ENCODE results near the gene PRR15L. TPM values are rescaled to one million over a fixed set of nuclear protein-coding genes. Genes with fewer than 3 reads are reported as not detected.

Gene PRR15L
- total and polyA plus RNA-seq, 2 donors (not counting 1 experiment from before 2014, with no cell fraction given): not detected

- peaks cover 2% of the 10 kb centered on the region for H3K4me1 ChIP-seq (ENCODE audit: control insufficient read depth, extremely low read depth, insufficient read depth, low read length)
Measured at GRCh38 chr17:47992216-47992615, 34.5 kb upstream of the PRR15L start.

GRCh38 chr17:47990962-47991731, 33.5 kb upstream of the PRR15L start:
- no peak overlapping the region for H3K4me2 ChIP-seq (ENCODE audit: extremely low read depth, insufficient read depth, low read length)
- no peaks in the 10 kb centered on the region for H3K79me2 ChIP-seq (ENCODE audit: control insufficient read depth, insufficient read depth, low read length)
- DNase-seq (ENCODE audit: low read depth in 2 of 2): peak in 1 of 2 donors; percentile 32
- H3K27me3 ChIP-seq (ENCODE audit: control insufficient read depth, insufficient read depth, low read length): peaks cover 6% of the 10 kb centered on the region
- no peak overlapping the region for H3K9ac ChIP-seq (ENCODE audit: insufficient read depth, low read length)
- no peaks in the 10 kb centered on the region for H3K9me3 ChIP-seq (ENCODE audit: control insufficient read depth, insufficient read depth, low read depth, low read length)
- no peak overlapping the region for H3K27ac ChIP-seq (ENCODE audit: insufficient read depth, low read length)
- TF ChIP-seq EZH2 (IDR thresholded peaks at IDR 0.05; ENCODE audit: low read length, missing control alignments) (no peak), CTCF (conservative IDR thresholded peaks at IDR 0.05 in 1 of 2, IDR thresholded peaks at IDR 0.05 in 1 of 2; ENCODE audit: low read depth in 1 of 2, low read length in 2 of 2) (no peak)
- H3K4me3 ChIP-seq (replicated peaks in 1 of 4; ENCODE audit: control extremely low read depth in 1 of 4, insufficient read depth in 1 of 4, low read depth in 3 of 4, low read length in 4 of 4): no peak overlapping the region
- H2AFZ ChIP-seq (ENCODE audit: low read length): no peak overlapping the region
- H4K20me1 ChIP-seq (ENCODE audit: control insufficient read depth, extremely low read depth, insufficient read depth, low read length): no peaks in the 10 kb centered on the region
- H3K4me1 ChIP-seq (ENCODE audit: control insufficient read depth, extremely low read depth, insufficient read depth, low read length): peaks cover 2% of the 10 kb centered on the region
- H3K36me3 ChIP-seq (ENCODE audit: control insufficient read depth, insufficient read depth, low read length): no peaks in the 10 kb centered on the region

More at GRCh38 chr17:47992216-47992615, 34.5 kb upstream of the PRR15L start:
- Histone ChIP-seq H3K9me3 (ENCODE audit: control insufficient read depth, insufficient read depth, low read depth, low read length) (no peaks in the 10 kb centered on the region), H3K36me3 (ENCODE audit: control insufficient read depth, insufficient read depth, low read length) (no peaks in the 10 kb centered on the region), H4K20me1 (ENCODE audit: control insufficient read depth, extremely low read depth, insufficient read depth, low read length) (no peaks in the 10 kb centered on the region), H3K27me3 (ENCODE audit: control insufficient read depth, insufficient read depth, low read length) (peaks cover 6% of the 10 kb centered on the region), H3K4me3 (replicated peaks in 1 of 4; ENCODE audit: control extremely low read depth in 1 of 4, insufficient read depth in 1 of 4, low read depth in 3 of 4, low read length in 4 of 4) (no peak overlapping the region), H3K9ac (ENCODE audit: insufficient read depth, low read length) (no peak overlapping the region), H3K27ac (ENCODE audit: insufficient read depth, low read length) (no peak overlapping the region), H2AFZ (ENCODE audit: low read length) (no peak overlapping the region), H3K4me2 (ENCODE audit: extremely low read depth, insufficient read depth, low read length) (no peak overlapping the region), H3K79me2 (ENCODE audit: control insufficient read depth, insufficient read depth, low read length) (no peaks in the 10 kb centered on the region)
- no peak for TF ChIP-seq EZH2 (IDR thresholded peaks at IDR 0.05; ENCODE audit: low read length, missing control alignments)
- TF ChIP-seq CTCF (conservative IDR thresholded peaks at IDR 0.05 in 1 of 2, IDR thresholded peaks at IDR 0.05 in 1 of 2; ENCODE audit: low read depth in 1 of 2, low read length in 2 of 2): no peak
- DNase-seq (ENCODE audit: low read depth in 2 of 2): no peak

- H2AFZ ChIP-seq (ENCODE audit: low read length): no peak overlapping the region
- H3K9ac ChIP-seq (ENCODE audit: insufficient read depth, low read length): no peak overlapping the region
- H3K27ac ChIP-seq (ENCODE audit: insufficient read depth, low read length): no peak overlapping the region
- no peaks in the 10 kb centered on the region for H3K9me3 ChIP-seq (ENCODE audit: control insufficient read depth, insufficient read depth, low read depth, low read length)
- H3K4me2 ChIP-seq (ENCODE audit: extremely low read depth, insufficient read depth, low read length): no peak overlapping the region
- H3K27me3 ChIP-seq (ENCODE audit: control insufficient read depth, insufficient read depth, low read length): no peaks in the 10 kb centered on the region
- no peaks in the 10 kb centered on the region for H4K20me1 ChIP-seq (ENCODE audit: control insufficient read depth, extremely low read depth, insufficient read depth, low read length)
- H3K4me1 ChIP-seq (ENCODE audit: control insufficient read depth, extremely low read depth, insufficient read depth, low read length): peaks cover 2% of the 10 kb centered on the region
- no peaks in the 10 kb centered on the region for H3K36me3 ChIP-seq (ENCODE audit: control insufficient read depth, insufficient read depth, low read length)
- DNase-seq (ENCODE audit: low read depth in 2 of 2): no peak
- no peak overlapping the region for H3K4me3 ChIP-seq (replicated peaks in 1 of 4; ENCODE audit: control extremely low read depth in 1 of 4, insufficient read depth in 1 of 4, low read depth in 3 of 4, low read length in 4 of 4)
- H3K79me2 ChIP-seq (ENCODE audit: control insufficient read depth, insufficient read depth, low read length): no peaks in the 10 kb centered on the region
- TF ChIP-seq CTCF (conservative IDR thresholded peaks at IDR 0.05 in 1 of 2, IDR thresholded peaks at IDR 0.05 in 1 of 2; ENCODE audit: low read depth in 1 of 2, low read length in 2 of 2) (no peak), EZH2 (IDR thresholded peaks at IDR 0.05; ENCODE audit: low read length, missing control alignments) (no peak)
Measured at GRCh38 chr17:47989700-47990099, 32.0 kb upstream of the PRR15L start.
